Measurements from ENCODE around the gene HOXB9.

GRCh38 chr17:48615047-48615962 lies 10.9 kb downstream of the HOXB9 start, which contains the start of gene HOXB8:
- no peak for TF ChIP-seq CTCF (IDR thresholded peaks at IDR 0.05; ENCODE audit: low read depth, low read length, poor library complexity, severe bottlenecking)
- no peak for TF ChIP-seq EZH2phosphoT487 (IDR thresholded peaks at IDR 0.05; ENCODE audit: borderline replicate concordance, low read length)
